Peyer's patch (tissue), 4 donors: Measurements from ENCODE around the gene MRPL34. TPM values are rescaled to one million over a fixed set of nuclear protein-coding genes. Genes with fewer than 3 reads are reported as not detected.

Experiments
- DNase-seq, 3 donors: peaks; one replicate each; pipeline ENCODE4 v3.0.0-alpha.2; 2017 to 2019
- H3K27ac ChIP-seq, 4 donors: fragments of 200-600 bp; sonication (generic); one replicate each; pipeline ENCODE4 v1.5.1; 2016 to 2019
- H3K27me3 ChIP-seq, 2 donors: fragments of 200-600 bp; sonication (generic); one replicate each; pipeline ENCODE4 v1.5.1; 2019
- H3K36me3 ChIP-seq, 3 donors: fragments of 200-600 bp; sonication (generic); one replicate each; pipeline ENCODE4 v1.5.1; 2016 to 2019
- H3K4me1 ChIP-seq, 4 donors: fragments of 200-600 bp; sonication (generic); one replicate each; pipeline ENCODE4 v1.5.1; 2016 to 2019
- H3K4me3 ChIP-seq, 4 donors: fragments of 200-600 bp; sonication (generic); 1 replicate in 3 of 4; 2 replicates in 1 of 4; pipeline ENCODE4 v1.5.1; 2016 to 2019; ENCODE audit warnings: mild to moderate bottlenecking in 1 of 4
- H3K9me3 ChIP-seq, 4 donors: fragments of 200-600 bp; sonication (generic); one replicate each; pipeline ENCODE4 v1.5.1; 2016 to 2019; ENCODE audit warnings: mild to moderate bottlenecking in 1 of 4
- CTCF ChIP-seq, 6 experiments: fragments of 450-650 bp in 4 of 6; fragments of 200-600 bp in 2 of 6; sonication (generic) in 1 of 6; IDR thresholded peaks; one replicate each; pipeline ENCODE4 v1.5.1; 2017 to 2019; ENCODE audit warnings: antibody characterized with exemption in 6 of 6, mild to moderate bottlenecking in 3 of 6, moderate library complexity in 1 of 6
- POLR2A ChIP-seq, 2 donors: fragments of 450-650 bp; IDR thresholded peaks; one replicate each; pipeline ENCODE4 v1.5.1; 2017; ENCODE audit warnings: antibody characterized with exemption in 2 of 2, mild to moderate bottlenecking in 2 of 2, moderate library complexity in 2 of 2
- total RNA-seq, 4 donors: library from RNA; depleted of rRNA; stranded (reverse); fragments of >200 nt; gene quantifications; one replicate each; pipeline ENCODE4 v1.1.0, GENCODE V29; 2016

The MRPL34 gene
- total RNA-seq, 4 donors from 2014 or later = 76.7 to 202 (median 196) TPM

- no peak for DNase-seq
- peak overlapping the region in 2 of 4 donors; percentile 55 to 69 for H3K4me3 ChIP-seq
- peaks cover 5 to 28% (median 13%) of the 10 kb centered on the region in 4 donors for H3K4me1 ChIP-seq
Measured at GRCh38 chr19:17338433-17339078, 32.9 kb downstream of the MRPL34 start.

DNA sequence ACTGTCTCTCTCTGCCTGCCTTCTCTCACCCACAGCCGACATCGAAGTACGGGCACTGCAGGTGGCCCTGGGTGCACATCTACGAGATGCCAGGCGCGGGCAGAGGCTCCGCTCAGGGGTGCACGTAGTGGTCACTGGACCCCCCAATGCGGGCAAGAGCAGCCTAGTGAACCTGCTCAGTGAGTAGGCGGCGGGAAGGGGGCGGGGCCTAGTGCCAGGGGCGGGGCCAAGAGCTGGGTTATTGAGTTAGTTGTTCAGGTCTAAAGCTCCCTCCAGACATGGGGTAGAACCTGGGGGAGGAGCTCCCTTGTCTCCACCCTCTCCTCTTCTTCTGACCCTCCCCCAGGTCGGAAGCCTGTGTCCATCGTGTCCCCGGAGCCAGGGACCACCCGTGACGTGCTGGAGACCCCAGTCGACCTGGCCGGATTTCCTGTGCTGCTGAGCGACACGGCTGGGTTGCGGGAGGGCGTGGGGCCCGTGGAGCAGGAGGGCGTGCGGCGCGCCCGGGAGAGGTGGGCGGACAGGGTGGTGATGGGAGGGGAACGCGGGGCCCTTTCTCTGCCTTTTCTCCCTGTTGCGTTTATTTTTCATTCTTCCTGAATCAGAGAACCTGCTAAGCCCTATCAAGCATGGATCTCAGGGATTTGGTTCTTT, 33.5 kb downstream of the MRPL34 start:
- Histone ChIP-seq H3K36me3 (no peaks in the 10 kb centered on the region), H3K4me3 (no peak overlapping the region), H3K9me3 (no peaks in the 10 kb centered on the region), H3K4me1 (peaks cover 4 to 21% (median 8%) of the 10 kb centered on the region in 4 donors), H3K27ac (no peak overlapping the region), H3K27me3 (no peaks in the 10 kb centered on the region)
- DNase-seq = no peak
- no peak for TF ChIP-seq POLR2A (IDR thresholded peaks at IDR 0.05)
- no peak for TF ChIP-seq CTCF (IDR thresholded peaks at IDR 0.05)

More at GRCh38 chr19:17338433-17339078, 32.9 kb downstream of the MRPL34 start:
- Histone ChIP-seq H3K9me3 (no peaks in the 10 kb centered on the region), H3K27ac (no peak overlapping the region), H3K36me3 (no peaks in the 10 kb centered on the region), H3K27me3 (no peaks in the 10 kb centered on the region)
- TF ChIP-seq POLR2A (IDR thresholded peaks at IDR 0.05) (no peak), CTCF (IDR thresholded peaks at IDR 0.05) (no peak)

- Histone ChIP-seq H3K27me3 (no peaks in the 10 kb centered on the region), H3K4me3 (peak overlapping the region in 1 of 4 donors; percentile 38), H3K27ac (peak overlapping the region in 1 of 4 donors; percentile 59), H3K4me1 (peaks cover under 1 to 15% (median 6%) of the 10 kb centered on the region in 4 donors), H3K36me3 (no peaks in the 10 kb centered on the region), H3K9me3 (no peaks in the 10 kb centered on the region)
- TF ChIP-seq CTCF (IDR thresholded peaks at IDR 0.05) = peak in 3 of 6 experiments; percentile 42 to 48 (median 44)
- TF ChIP-seq POLR2A (IDR thresholded peaks at IDR 0.05) = no peak
- DNase-seq = peak in 2 of 3 donors; percentile 87 to 90
Measured at GRCh38 chr19:17340302-17340870, 34.7 kb downstream of the MRPL34 start.

- peaks cover 0 to 10% (median 6%) of the 10 kb centered on the region in 4 donors for H3K4me1 ChIP-seq
- no peaks in the 10 kb centered on the region for H3K27me3 ChIP-seq
- H3K27ac ChIP-seq = peak overlapping the region in 1 of 4 donors; percentile 59
- H3K9me3 ChIP-seq = no peaks in the 10 kb centered on the region
- TF ChIP-seq CTCF (IDR thresholded peaks at IDR 0.05) (no peak), POLR2A (IDR thresholded peaks at IDR 0.05) (no peak)
- no peak for DNase-seq
- H3K36me3 ChIP-seq = no peaks in the 10 kb centered on the region
- peak overlapping the region in 1 of 4 donors; percentile 38 for H3K4me3 ChIP-seq
Measured at GRCh38 chr19:17340871-17341357, 35.2 kb downstream of the MRPL34 start.

DNA sequence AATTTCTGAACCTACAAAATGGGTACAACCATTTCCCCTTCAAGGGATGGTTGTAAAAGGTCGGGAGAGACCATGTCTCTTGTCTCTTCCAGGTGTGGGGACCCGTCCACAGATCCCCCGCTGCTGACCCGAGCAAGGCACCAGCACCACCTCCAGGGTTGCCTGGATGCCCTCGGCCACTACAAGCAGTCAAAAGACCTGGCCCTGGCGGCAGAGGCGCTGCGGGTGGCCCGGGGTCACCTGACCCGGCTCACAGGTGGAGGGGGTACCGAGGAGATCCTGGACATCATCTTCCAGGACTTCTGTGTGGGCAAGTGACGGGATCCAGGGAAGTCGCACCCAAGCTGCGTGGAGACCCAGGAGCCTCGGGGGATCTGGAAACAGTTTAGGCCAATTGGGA, 35.7 kb downstream of the MRPL34 start:
- no peak for DNase-seq
- no peak for TF ChIP-seq CTCF (IDR thresholded peaks at IDR 0.05)
- TF ChIP-seq POLR2A (IDR thresholded peaks at IDR 0.05) = no peak

More for the DNA sequence above, 35.7 kb downstream of the MRPL34 start:
- no peaks in the 10 kb centered on the region for H3K9me3 ChIP-seq
- peaks cover 0 to 11% (median 6%) of the 10 kb centered on the region in 4 donors for H3K4me1 ChIP-seq
- no peak overlapping the region for H3K27ac ChIP-seq
- H3K4me3 ChIP-seq = no peak overlapping the region
- H3K36me3 ChIP-seq = no peaks in the 10 kb centered on the region
- H3K27me3 ChIP-seq = no peaks in the 10 kb centered on the region
